DOHH2 (cell line): ENCODE data around the gene TEX2.

Experiments
- EZH2phosphoT487 ChIP-seq: fragments of 200-600 bp; sonication (generic); IDR thresholded peaks from 2 replicates; pipeline ENCODE4 v1.6.1; 2017; ENCODE audit warnings: borderline replicate concordance, mild to moderate bottlenecking, antibody characterized with exemption, low read length, moderate library complexity, mixed read lengths
- TF ChIP-seq, protein P1 (sequence below): fragments of 200-600 bp; sonication (generic); IDR thresholded peaks from one replicate; pipeline ENCODE4 v1.5.1; 2014; ENCODE audit warnings: antibody characterized with exemption, mild to moderate bottlenecking, low read depth, low read length; ENCODE audit not compliant: poor library complexity, severe bottlenecking

DNA sequence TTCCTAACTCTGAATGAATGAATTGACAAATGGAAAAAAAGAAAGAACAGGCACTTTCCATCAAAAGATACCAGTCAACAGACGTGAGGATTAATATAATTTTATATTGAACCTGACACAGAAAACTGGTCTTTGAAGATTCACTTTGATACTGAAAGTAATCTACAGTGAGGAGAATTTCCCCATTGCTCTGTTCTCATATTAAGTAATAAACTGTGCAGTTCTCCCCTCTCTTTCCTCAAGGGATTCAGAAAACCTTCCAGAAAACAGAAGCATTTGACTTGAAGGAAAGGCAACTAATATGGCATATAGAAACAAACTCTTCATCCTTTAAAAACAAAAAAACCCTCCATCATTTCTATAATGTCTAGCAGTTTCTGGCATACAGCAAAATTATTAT, 2.2 kb downstream of the TEX2 start:
- TF ChIP-seq, protein P1, sequence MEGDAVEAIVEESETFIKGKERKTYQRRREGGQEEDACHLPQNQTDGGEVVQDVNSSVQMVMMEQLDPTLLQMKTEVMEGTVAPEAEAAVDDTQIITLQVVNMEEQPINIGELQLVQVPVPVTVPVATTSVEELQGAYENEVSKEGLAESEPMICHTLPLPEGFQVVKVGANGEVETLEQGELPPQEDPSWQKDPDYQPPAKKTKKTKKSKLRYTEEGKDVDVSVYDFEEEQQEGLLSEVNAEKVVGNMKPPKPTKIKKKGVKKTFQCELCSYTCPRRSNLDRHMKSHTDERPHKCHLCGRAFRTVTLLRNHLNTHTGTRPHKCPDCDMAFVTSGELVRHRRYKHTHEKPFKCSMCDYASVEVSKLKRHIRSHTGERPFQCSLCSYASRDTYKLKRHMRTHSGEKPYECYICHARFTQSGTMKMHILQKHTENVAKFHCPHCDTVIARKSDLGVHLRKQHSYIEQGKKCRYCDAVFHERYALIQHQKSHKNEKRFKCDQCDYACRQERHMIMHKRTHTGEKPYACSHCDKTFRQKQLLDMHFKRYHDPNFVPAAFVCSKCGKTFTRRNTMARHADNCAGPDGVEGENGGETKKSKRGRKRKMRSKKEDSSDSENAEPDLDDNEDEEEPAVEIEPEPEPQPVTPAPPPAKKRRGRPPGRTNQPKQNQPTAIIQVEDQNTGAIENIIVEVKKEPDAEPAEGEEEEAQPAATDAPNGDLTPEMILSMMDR: no peak
- TF ChIP-seq EZH2phosphoT487: no peak
